HEK293T (cell line): ENCODE data around the gene TIMP2.

ENCODE experiments used
- CTCF ChIA-PET: fragments of 350-600 bp; formaldehyde crosslinking; extraction: SDS; loops from one replicate; lab custom pipeline; 2021; ENCODE audit warnings: antibody characterized with exemption, inconsistent platforms; lab: Yijun Ruan, JAX
- POLR2A ChIA-PET: fragments of 350-600 bp; formaldehyde crosslinking; extraction: SDS; loops from one replicate; lab custom pipeline; 2020; ENCODE audit warnings: antibody characterized with exemption, inconsistent platforms; lab: Yijun Ruan, JAX
- DNase-seq: peaks from one replicate; pipeline ENCODE4 v3.0.0; 2012; ENCODE audit warnings: mixed read lengths; ENCODE audit errors: extremely low spot score
- ARNT ChIP-seq: fragments of 450-650 bp; IDR thresholded peaks from 2 replicates; pipeline ENCODE4 v1.6.1; 2017; ENCODE audit warnings: mild to moderate bottlenecking
- BHLHE40 ChIP-seq: fragments of 450-650 bp; IDR thresholded peaks from 2 replicates; pipeline ENCODE4 v1.6.1; 2016; ENCODE audit warnings: mild to moderate bottlenecking, moderate library complexity, borderline replicate concordance
- CTBP1 ChIP-seq: fragments of 450-650 bp; IDR thresholded peaks from 2 replicates; pipeline ENCODE4 v1.6.1; 2016; ENCODE audit warnings: borderline replicate concordance
- ELF4 ChIP-seq: fragments of 450-650 bp; IDR thresholded peaks from 2 replicates; pipeline ENCODE4 v1.6.1; 2017; ENCODE audit warnings: antibody characterized with exemption
- FOXA1 ChIP-seq: fragments of 450-650 bp; IDR thresholded peaks from 2 replicates; pipeline ENCODE4 v1.6.1; 2016; ENCODE audit warnings: mild to moderate bottlenecking
- FOXK2 ChIP-seq: fragments of 450-650 bp; IDR thresholded peaks from 2 replicates; pipeline ENCODE4 v1.6.1; 2016; ENCODE audit warnings: mild to moderate bottlenecking
- FOXM1 ChIP-seq: fragments of 450-650 bp; IDR thresholded peaks from 2 replicates; pipeline ENCODE4 v1.6.1; 2017; ENCODE audit warnings: mild to moderate bottlenecking, borderline replicate concordance
- HDGF ChIP-seq: fragments of 450-650 bp; IDR thresholded peaks from 2 replicates; pipeline ENCODE4 v1.6.1; 2017; ENCODE audit warnings: antibody characterized with exemption, borderline replicate concordance
- L3MBTL2 ChIP-seq: fragments of 450-650 bp; conservative IDR thresholded peaks from 2 replicates; pipeline ENCODE4 v1.6.1; 2016; ENCODE audit warnings: mild to moderate bottlenecking
- LEF1 ChIP-seq: fragments of 450-650 bp; IDR thresholded peaks from 2 replicates; pipeline ENCODE4 v1.6.1; 2017; ENCODE audit warnings: mild to moderate bottlenecking, borderline replicate concordance
- NFRKB ChIP-seq: fragments of 450-650 bp; IDR thresholded peaks from 2 replicates; pipeline ENCODE4 v1.6.1; 2016; ENCODE audit warnings: mild to moderate bottlenecking, moderate library complexity
- PKNOX1 ChIP-seq: fragments of 450-650 bp; IDR thresholded peaks from 2 replicates; pipeline ENCODE4 v1.6.1; 2016
- SP1 ChIP-seq: fragments of 450-650 bp; IDR thresholded peaks from 2 replicates; pipeline ENCODE4 v1.6.1; 2017
- SUZ12 ChIP-seq: fragments of 450-650 bp; IDR thresholded peaks from 2 replicates; pipeline ENCODE4 v1.6.1; 2016; ENCODE audit warnings: mild to moderate bottlenecking
- TARDBP ChIP-seq: fragments of 450-650 bp; IDR thresholded peaks from 2 replicates; pipeline ENCODE4 v1.6.1; 2016
- ZNF384 ChIP-seq: fragments of 450-650 bp; IDR thresholded peaks from 2 replicates; pipeline ENCODE4 v1.6.1; 2016

TIMP2 gene

DNA sequence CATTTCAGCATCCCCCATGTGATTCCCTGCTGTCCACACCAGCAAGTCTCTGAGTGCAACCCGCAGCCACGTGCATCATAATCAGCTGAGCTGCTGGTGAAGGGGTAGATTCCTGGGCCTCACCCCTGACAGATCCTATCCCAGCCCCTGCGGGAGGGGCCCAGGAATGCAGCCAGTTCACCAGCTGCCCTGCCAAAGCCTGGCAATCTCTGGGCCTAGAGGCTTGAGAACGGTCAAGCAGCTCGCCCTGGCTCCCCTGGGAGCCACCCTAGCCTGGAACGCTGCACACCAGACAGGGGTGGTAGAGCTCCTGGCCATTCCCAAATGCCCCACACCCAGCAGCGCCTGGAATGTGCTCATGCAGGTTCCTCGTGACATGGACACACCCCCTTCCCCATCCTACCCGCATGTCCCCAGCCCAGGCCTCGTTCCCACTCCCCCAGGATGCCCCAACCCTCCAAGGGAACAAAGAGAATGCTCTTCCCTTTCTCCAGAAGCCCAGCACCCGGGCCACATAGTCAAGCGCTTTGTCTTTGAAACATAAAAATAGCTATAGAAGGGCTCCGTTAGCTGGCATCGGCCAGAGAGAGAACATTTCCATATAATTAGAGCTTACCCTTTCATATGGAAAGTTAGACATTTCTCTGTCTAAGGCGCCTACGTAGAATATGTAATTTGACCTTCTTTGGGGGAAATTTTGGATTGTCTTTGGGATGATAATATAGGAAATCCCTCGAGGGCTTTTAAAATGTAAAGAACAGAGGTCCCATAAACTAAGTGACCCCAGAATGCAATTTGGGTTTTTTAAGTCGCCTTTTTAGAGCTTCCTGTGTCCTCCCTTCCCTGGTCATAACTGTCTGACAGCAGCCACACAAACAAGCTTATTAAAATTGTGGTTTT lies 25.6 kb downstream of the TIMP2 start:
- POLR2A ChIA-PET = interaction anchor here (1.5 kb wide), 1 partner anchor 9 kb away, joined by 5 read pairs; no protein-coding TSS in a partner anchor
- CTCF ChIA-PET = interaction anchor here (0.6 kb wide), 1 partner anchor 56 kb away, joined by 3 read pairs; no protein-coding TSS in a partner anchor
- TF ChIP-seq PKNOX1 = no peak
- no peak for TF ChIP-seq NFRKB
- TF ChIP-seq LEF1 = no peak
- no peak for TF ChIP-seq L3MBTL2
- TF ChIP-seq ELF4 = no peak
- no peak for TF ChIP-seq BHLHE40
- no peak for TF ChIP-seq ARNT
- TF ChIP-seq CTBP1 = no peak
- TF ChIP-seq HDGF = no peak
- no peak for TF ChIP-seq SUZ12
- no peak for TF ChIP-seq SP1
- TF ChIP-seq FOXM1 = no peak
- no peak for TF ChIP-seq TARDBP
- no peak for TF ChIP-seq FOXK2
- TF ChIP-seq FOXA1 = no peak
- no peak for DNase-seq

- CTCF ChIA-PET = interaction anchor here (0.6 kb wide), 1 partner anchor 56 kb away, joined by 3 read pairs; no protein-coding TSS in a partner anchor
These were observed 26.2 kb downstream of the TIMP2 start for GRCh38 chr17:78898947-78899346.

GRCh38 chr17:78898075-78898836 lies 26.9 kb downstream of the TIMP2 start:
- DNase-seq = no peak
- TF ChIP-seq ARNT = no peak
- TF ChIP-seq LEF1 = no peak
- no peak for TF ChIP-seq HDGF
- no peak for TF ChIP-seq ELF4
- no peak for TF ChIP-seq NFRKB
- TF ChIP-seq FOXA1 = no peak
- TF ChIP-seq PKNOX1 = no peak
- no peak for TF ChIP-seq TARDBP
- ChIA-PET POLR2A (no interaction called here), CTCF (no interaction called here)

More at GRCh38 chr17:78898947-78899346, 26.2 kb downstream of the TIMP2 start:
- DNase-seq = no peak
- no peak for TF ChIP-seq FOXM1
- TF ChIP-seq HDGF = no peak
- no peak for TF ChIP-seq ARNT
- TF ChIP-seq LEF1 = no peak
- TF ChIP-seq ELF4 = no peak
- no peak for TF ChIP-seq TARDBP
- no peak for TF ChIP-seq FOXK2
- TF ChIP-seq NFRKB = no peak
- TF ChIP-seq SP1 = no peak
- TF ChIP-seq SUZ12 = no peak
- no peak for TF ChIP-seq ZNF384
- no peak for TF ChIP-seq L3MBTL2
- no peak for TF ChIP-seq PKNOX1
- POLR2A ChIA-PET = interaction anchor here (1.5 kb wide), 1 partner anchor 9 kb away, joined by 5 read pairs; no protein-coding TSS in a partner anchor

DNA sequence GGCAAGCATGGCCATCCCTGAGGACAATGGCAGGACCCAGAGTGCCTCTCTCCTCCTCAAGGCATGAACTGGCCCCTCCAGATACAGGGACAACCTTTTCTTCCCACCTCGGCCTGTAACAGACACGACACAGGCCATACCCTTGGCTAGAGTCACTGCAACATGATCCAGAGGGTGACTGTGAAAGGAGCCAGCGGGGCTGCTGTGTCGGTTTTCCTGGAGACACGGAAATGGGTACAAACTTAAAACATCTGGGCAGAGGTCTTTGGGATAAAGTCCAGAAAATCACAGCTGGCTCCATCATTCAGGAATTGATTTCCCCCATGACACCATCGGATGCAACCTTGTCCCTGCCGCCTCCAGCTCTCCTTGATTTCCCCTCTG lies 27.5 kb downstream of the TIMP2 start:
- DNase-seq = no peak
- TF ChIP-seq ELF4 (no peak), LEF1 (no peak), CTBP1 (no peak), ARNT (no peak), FOXK2 (no peak), FOXM1 (no peak), TARDBP (no peak), NFRKB (no peak), SUZ12 (no peak), BHLHE40 (no peak), HDGF (no peak), ZNF384 (no peak), SP1 (no peak), L3MBTL2 (no peak), FOXA1 (no peak), PKNOX1 (no peak)
- ChIA-PET CTCF (no interaction called here), POLR2A (no interaction called here)
